Panc1 (cell line): Measurements from ENCODE around the gene TXLNA. TPM values are rescaled to one million over a fixed set of nuclear protein-coding genes. Genes with fewer than 3 reads are reported as not detected.
"Not testable (repeated sequence)": the region's sequence is repeated elsewhere in the genome, so short reads cannot be mapped to it uniquely, and the experiment has no call there.

Experiments used
- ATAC-seq: fragments of 200-7000 bp; cut with Tn5 transposase; 2 replicates; pipeline ENCODE4 v1.9.1; 2020; ENCODE audit warnings: mild to moderate bottlenecking, moderate library complexity
- BruUV-seq: library from RNA; stranded (reverse); fragments of 400-500 nt; replicated peaks from 2 replicates; lab custom pipeline; 2021; lab: Mats Ljungman, UMichigan
- CTCF ChIA-PET: fragments of 300-600 bp; sonication (Branson Sonifier 250); formaldehyde crosslinking; loops from one replicate; lab custom pipeline; 2022; ENCODE audit warnings: antibody characterized with exemption; lab: Charles Lee
- POLR2A ChIA-PET: fragments of 300-600 bp; sonication (Branson Sonifier 250); formaldehyde crosslinking; loops from one replicate; lab custom pipeline; 2022; ENCODE audit warnings: antibody characterized with exemption; lab: Charles Lee
- DNase-seq: peaks from one replicate; pipeline ENCODE4 v3.0.0-alpha.2; 2010; ENCODE audit warnings: low read depth, low spot score
- H3K27ac ChIP-seq: 2 replicates; pipeline ENCODE4 v1.5.1; 2011; ENCODE audit warnings: mild to moderate bottlenecking, low read length, inconsistent platforms
- H3K27me3 ChIP-seq: fragments of 200-500 bp; sonication (Bioruptor generic); 2 replicates; pipeline ENCODE4 v1.6.0; 2014; ENCODE audit warnings: low read length, inconsistent platforms; ENCODE audit not compliant: control insufficient read depth, insufficient read depth
- H3K36me3 ChIP-seq: fragments of 200-500 bp; sonication (Bioruptor generic); 2 replicates; pipeline ENCODE4 v1.5.1; 2014; ENCODE audit warnings: inconsistent platforms, mild to moderate bottlenecking, low read length, moderate library complexity; ENCODE audit not compliant: control insufficient read depth, insufficient read depth
- H3K4me1 ChIP-seq: 2 replicates; pipeline ENCODE4 v1.5.1; 2011; ENCODE audit warnings: inconsistent platforms, mild to moderate bottlenecking, low read length, moderate library complexity; ENCODE audit not compliant: control insufficient read depth, insufficient read depth
- H3K4me3 ChIP-seq, 2 experiments: 2 replicates each; pipeline ENCODE4 v1.5.1; 2011 to 2012; ENCODE audit warnings: low read depth in 2 of 2, low read length in 2 of 2, mild to moderate bottlenecking in 2 of 2, inconsistent platforms in 1 of 2, moderate library complexity in 1 of 2
- H3K9me3 ChIP-seq: fragments of 200-500 bp; sonication (Bioruptor generic); 2 replicates; pipeline ENCODE4 v1.5.1; 2014; ENCODE audit warnings: low read depth, mild to moderate bottlenecking, inconsistent platforms, low read length, moderate library complexity; ENCODE audit not compliant: control insufficient read depth, insufficient read depth
- POLR2AphosphoS5 ChIP-seq: IDR thresholded peaks from 2 replicates; pipeline ENCODE4 v1.6.1; 2012; ENCODE audit warnings: mild to moderate bottlenecking, low read depth, low read length, moderate library complexity
- SIN3A ChIP-seq: IDR thresholded peaks from 2 replicates; pipeline ENCODE4 v1.6.1; 2012; ENCODE audit warnings: low read depth, mild to moderate bottlenecking, low read length, moderate library complexity, borderline replicate concordance; ENCODE audit not compliant: insufficient read depth
- TCF7L2 ChIP-seq: IDR thresholded peaks from 2 replicates; pipeline ENCODE4 v1.6.1; 2011; ENCODE audit warnings: mild to moderate bottlenecking, low read depth, low read length, inconsistent platforms
- in situ Hi-C: cut with HindIII; loops from 2 replicates; pipeline ENCODE4 v1.10.0; 2016; ENCODE audit warnings: low sequenced_read_pairs, low pct_unique_long_range_greater_than_20kb
- intact Hi-C: fragments of 100-400 bp; cut with micrococcal nuclease; formaldehyde crosslinking; loops from one replicate; pipeline ENCODE4 v1.10.0; 2022; ENCODE audit not compliant: unreplicated experiment
- total RNA-seq: library from RNA; stranded (reverse); gene quantifications from one replicate; pipeline ENCODE4 v1.2.1, GENCODE V29; 2021; ENCODE audit not compliant: unreplicated experiment
- TF ChIP-seq, protein P1 (sequence below): fragments of 450-650 bp; IDR thresholded peaks from 2 replicates; pipeline ENCODE4 v1.5.1; 2017; ENCODE audit warnings: mild to moderate bottlenecking
- TF ChIP-seq, protein P2 (sequence below), 2 experiments: IDR thresholded peaks; 2 replicates each; pipeline ENCODE4 v1.6.1; 2011 to 2012; ENCODE audit warnings: low read depth in 2 of 2, control low read depth in 1 of 2, low read length in 1 of 2, mild to moderate bottlenecking in 1 of 2, moderate library complexity in 1 of 2; ENCODE audit not compliant: insufficient read depth in 1 of 2

The TXLNA gene
- total RNA-seq, 1 experiment from 2014 or later: 115 TPM

DNA sequence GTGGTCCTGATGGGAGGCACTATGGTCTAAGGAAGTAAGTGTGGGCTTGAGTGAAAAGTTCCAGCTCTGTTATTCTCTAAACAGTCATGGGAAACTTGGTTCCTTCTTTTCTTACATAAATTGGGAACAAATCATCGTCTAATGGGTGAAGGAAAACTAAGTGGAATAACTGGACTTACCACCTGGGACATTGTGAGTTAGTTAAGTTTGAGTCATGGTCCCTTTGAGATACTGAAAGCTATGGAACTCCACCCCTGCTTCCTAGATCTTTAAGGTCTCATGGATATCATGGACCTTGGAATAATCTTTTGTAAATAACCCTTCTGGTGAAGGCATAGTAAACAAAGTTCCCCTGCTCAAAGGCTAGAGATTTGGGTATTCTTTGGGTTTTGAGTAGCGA is 16.1 kb upstream of the TXLNA start:
- ChIA-PET CTCF (no interaction called here), POLR2A (no interaction called here)
- intact Hi-C loops (no loop called here), in situ Hi-C loops (no loop called here)
- no TSS peak for BruUV-seq
- Histone ChIP-seq H3K4me3 (no peak overlapping the region), H3K9me3 (no peaks in the 10 kb centered on the region), H3K36me3 (peaks cover 24% of the 10 kb centered on the region), H3K27ac (no peak overlapping the region), H3K27me3 (no peaks in the 10 kb centered on the region), H3K4me1 (no peaks in the 10 kb centered on the region)
- no peak for DNase-seq
- ATAC-seq: no peak
- no peak for TF ChIP-seq TCF7L2
- no peak for TF ChIP-seq POLR2AphosphoS5

DNA sequence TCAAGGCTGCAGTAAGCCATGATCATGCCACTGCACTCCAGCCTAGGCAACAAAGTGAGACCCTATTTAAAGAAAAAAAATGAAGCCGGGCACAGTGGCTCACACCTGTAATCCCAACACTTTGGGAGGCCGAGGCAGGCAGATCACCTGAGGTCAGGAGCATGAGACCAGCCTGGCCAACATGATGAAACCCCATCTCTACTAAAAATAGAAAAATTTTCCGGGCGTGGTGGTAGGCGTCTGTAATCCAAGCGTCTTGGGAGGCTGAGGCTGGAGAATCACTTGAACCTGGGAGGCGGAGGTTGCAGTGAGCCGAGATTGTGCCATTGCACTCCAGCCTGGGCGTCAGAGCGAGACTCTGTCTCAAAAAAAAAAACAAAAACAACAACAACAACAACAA is 13.8 kb upstream of the TXLNA start:
- POLR2A ChIA-PET, H3K9me3 ChIP-seq, DNase-seq, CTCF ChIA-PET, H3K27ac ChIP-seq, BruUV-seq, in situ Hi-C loops, H3K4me3 ChIP-seq, H3K27me3 ChIP-seq, intact Hi-C loops, ATAC-seq, H3K4me1 ChIP-seq: not testable (repeated sequence)
- peaks cover 19% of the 10 kb centered on the region for H3K36me3 ChIP-seq

DNA sequence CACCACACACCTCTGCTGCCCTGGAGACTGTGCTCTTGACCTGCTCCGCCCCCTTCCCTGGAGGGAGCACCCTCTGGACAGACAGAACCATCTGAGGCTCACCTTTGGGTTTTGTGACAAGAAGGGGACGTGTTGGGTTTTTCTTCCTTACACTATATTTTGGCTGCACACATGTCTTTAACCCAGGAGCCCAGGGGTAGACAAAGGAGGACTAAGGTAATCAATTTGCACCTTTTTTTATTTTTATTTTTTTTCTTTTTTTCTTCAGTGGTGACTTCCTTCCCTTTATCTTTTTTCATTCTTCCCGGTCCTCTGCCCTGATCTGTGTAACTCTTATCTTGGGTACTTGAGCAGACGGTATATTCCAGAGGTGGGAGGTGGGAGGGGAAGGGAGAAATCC is 8.5 kb upstream of the TXLNA start:
- no peak for ATAC-seq

More for the DNA sequence above, 8.5 kb upstream of the TXLNA start:
- intact Hi-C loops (no loop called here), in situ Hi-C loops (no loop called here)
- no peak overlapping the region for H3K27ac ChIP-seq
- ChIA-PET POLR2A (no interaction called here), CTCF (no interaction called here)
- H3K36me3 ChIP-seq: peaks cover 20% of the 10 kb centered on the region
- no peaks in the 10 kb centered on the region for H3K27me3 ChIP-seq
- H3K4me3 ChIP-seq: no peak overlapping the region
- H3K9me3 ChIP-seq: no peaks in the 10 kb centered on the region
- DNase-seq: no peak
- BruUV-seq: no TSS peak
- H3K4me1 ChIP-seq: no peaks in the 10 kb centered on the region
- no peak for TF ChIP-seq SIN3A
- TF ChIP-seq, protein P1, sequence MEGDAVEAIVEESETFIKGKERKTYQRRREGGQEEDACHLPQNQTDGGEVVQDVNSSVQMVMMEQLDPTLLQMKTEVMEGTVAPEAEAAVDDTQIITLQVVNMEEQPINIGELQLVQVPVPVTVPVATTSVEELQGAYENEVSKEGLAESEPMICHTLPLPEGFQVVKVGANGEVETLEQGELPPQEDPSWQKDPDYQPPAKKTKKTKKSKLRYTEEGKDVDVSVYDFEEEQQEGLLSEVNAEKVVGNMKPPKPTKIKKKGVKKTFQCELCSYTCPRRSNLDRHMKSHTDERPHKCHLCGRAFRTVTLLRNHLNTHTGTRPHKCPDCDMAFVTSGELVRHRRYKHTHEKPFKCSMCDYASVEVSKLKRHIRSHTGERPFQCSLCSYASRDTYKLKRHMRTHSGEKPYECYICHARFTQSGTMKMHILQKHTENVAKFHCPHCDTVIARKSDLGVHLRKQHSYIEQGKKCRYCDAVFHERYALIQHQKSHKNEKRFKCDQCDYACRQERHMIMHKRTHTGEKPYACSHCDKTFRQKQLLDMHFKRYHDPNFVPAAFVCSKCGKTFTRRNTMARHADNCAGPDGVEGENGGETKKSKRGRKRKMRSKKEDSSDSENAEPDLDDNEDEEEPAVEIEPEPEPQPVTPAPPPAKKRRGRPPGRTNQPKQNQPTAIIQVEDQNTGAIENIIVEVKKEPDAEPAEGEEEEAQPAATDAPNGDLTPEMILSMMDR: no peak
- TF ChIP-seq, protein P2, sequence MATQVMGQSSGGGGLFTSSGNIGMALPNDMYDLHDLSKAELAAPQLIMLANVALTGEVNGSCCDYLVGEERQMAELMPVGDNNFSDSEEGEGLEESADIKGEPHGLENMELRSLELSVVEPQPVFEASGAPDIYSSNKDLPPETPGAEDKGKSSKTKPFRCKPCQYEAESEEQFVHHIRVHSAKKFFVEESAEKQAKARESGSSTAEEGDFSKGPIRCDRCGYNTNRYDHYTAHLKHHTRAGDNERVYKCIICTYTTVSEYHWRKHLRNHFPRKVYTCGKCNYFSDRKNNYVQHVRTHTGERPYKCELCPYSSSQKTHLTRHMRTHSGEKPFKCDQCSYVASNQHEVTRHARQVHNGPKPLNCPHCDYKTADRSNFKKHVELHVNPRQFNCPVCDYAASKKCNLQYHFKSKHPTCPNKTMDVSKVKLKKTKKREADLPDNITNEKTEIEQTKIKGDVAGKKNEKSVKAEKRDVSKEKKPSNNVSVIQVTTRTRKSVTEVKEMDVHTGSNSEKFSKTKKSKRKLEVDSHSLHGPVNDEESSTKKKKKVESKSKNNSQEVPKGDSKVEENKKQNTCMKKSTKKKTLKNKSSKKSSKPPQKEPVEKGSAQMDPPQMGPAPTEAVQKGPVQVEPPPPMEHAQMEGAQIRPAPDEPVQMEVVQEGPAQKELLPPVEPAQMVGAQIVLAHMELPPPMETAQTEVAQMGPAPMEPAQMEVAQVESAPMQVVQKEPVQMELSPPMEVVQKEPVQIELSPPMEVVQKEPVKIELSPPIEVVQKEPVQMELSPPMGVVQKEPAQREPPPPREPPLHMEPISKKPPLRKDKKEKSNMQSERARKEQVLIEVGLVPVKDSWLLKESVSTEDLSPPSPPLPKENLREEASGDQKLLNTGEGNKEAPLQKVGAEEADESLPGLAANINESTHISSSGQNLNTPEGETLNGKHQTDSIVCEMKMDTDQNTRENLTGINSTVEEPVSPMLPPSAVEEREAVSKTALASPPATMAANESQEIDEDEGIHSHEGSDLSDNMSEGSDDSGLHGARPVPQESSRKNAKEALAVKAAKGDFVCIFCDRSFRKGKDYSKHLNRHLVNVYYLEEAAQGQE (IDR thresholded peaks at IDR 0.05; ENCODE audit: insufficient read depth in 1 of 2, low read depth in 2 of 2, low read length in 1 of 2): no peak
- no peak for TF ChIP-seq POLR2AphosphoS5
- no peak for TF ChIP-seq TCF7L2
